Naive thymus-derived CD4-positive, alpha-beta T cell (primary cell): ENCODE data around the gene MUSTN1. TPM values are rescaled to one million over a fixed set of nuclear protein-coding genes. Genes with fewer than 3 reads are reported as not detected.

ENCODE experiments used
- ATAC-seq: fragments of 150-1000 bp; cut with Tn5 transposase; 2 replicates; pipeline ENCODE4 v1.10.0; 2021; ENCODE audit warnings: mild to moderate bottlenecking, moderate library complexity
- CTCF ChIA-PET: fragments of 350-600 bp; sonication (Branson Sonifier 250); formaldehyde crosslinking; loops from one replicate; lab custom pipeline; 2021; ENCODE audit warnings: antibody characterized with exemption; lab: Charles Lee
- POLR2A ChIA-PET: fragments of 350-600 bp; sonication (Branson Sonifier 250); formaldehyde crosslinking; loops from one replicate; lab custom pipeline; 2021; ENCODE audit warnings: antibody characterized with exemption, inconsistent platforms; lab: Charles Lee
- DNase-seq, 9 donors: peaks; one replicate each; pipeline versions ENCODE4 v3.0.0 to v3.0.0-alpha.2; 2020 to 2022; ENCODE audit warnings: mixed read lengths in 1 of 9
- H3K27ac ChIP-seq: one replicate; pipeline ENCODE4 v1.7.0; 2013; ENCODE audit warnings: mild to moderate bottlenecking, low read depth, low read length, moderate library complexity
- H3K27me3 ChIP-seq, 2 donors: one replicate each; pipeline ENCODE4 v1.7.0; 2013; ENCODE audit warnings: low read length in 2 of 2, mild to moderate bottlenecking in 2 of 2, moderate library complexity in 2 of 2; ENCODE audit not compliant: control insufficient read depth in 2 of 2, insufficient read depth in 2 of 2
- H3K36me3 ChIP-seq, 3 experiments: 1 replicate in 2 of 3; 2 replicates in 1 of 3; pipeline ENCODE4 v1.7.0; 2013; ENCODE audit warnings: low read length in 3 of 3, mild to moderate bottlenecking in 3 of 3, moderate library complexity in 1 of 3; ENCODE audit not compliant: insufficient read depth in 3 of 3, control insufficient read depth in 2 of 3
- H3K4me1 ChIP-seq, 2 donors: one replicate each; pipeline ENCODE4 v1.7.0; 2013; ENCODE audit warnings: low read length in 2 of 2, mild to moderate bottlenecking in 2 of 2, moderate library complexity in 1 of 2; ENCODE audit not compliant: control insufficient read depth in 2 of 2, insufficient read depth in 2 of 2
- H3K4me3 ChIP-seq: 2 replicates; pipeline ENCODE4 v1.7.0; 2013; ENCODE audit warnings: mild to moderate bottlenecking, low read length
- H3K9me3 ChIP-seq, 3 experiments: 1 replicate in 2 of 3; 2 replicates in 1 of 3; pipeline ENCODE4 v1.7.0; 2013; ENCODE audit warnings: low read length in 3 of 3; ENCODE audit not compliant: control insufficient read depth in 2 of 3
- H3K27ac Mint-ChIP-seq, 9 donors: one replicate each; pipeline ENCODE4 v1.8.0; 2020 to 2022; ENCODE audit warnings: mixed read lengths in 9 of 9, mild to moderate bottlenecking in 8 of 9, moderate library complexity in 5 of 9, inconsistent platforms in 2 of 9
- H3K27me3 Mint-ChIP-seq, 5 donors: one replicate each; pipeline ENCODE4 v1.8.0; 2021 to 2022; ENCODE audit warnings: mixed read lengths in 5 of 5, mild to moderate bottlenecking in 1 of 5
- H3K36me3 Mint-ChIP-seq, 5 donors: one replicate each; pipeline ENCODE4 v1.8.0; 2020 to 2022; ENCODE audit warnings: mixed read lengths in 5 of 5, mild to moderate bottlenecking in 3 of 5, inconsistent platforms in 1 of 5
- H3K4me1 Mint-ChIP-seq, 7 donors: one replicate each; pipeline ENCODE4 v1.8.0; 2020 to 2022; ENCODE audit warnings: mixed read lengths in 7 of 7, mild to moderate bottlenecking in 3 of 7, inconsistent platforms in 1 of 7
- H3K4me3 Mint-ChIP-seq, 10 donors: one replicate each; pipeline ENCODE4 v1.8.0; 2020 to 2022; ENCODE audit warnings: mild to moderate bottlenecking in 10 of 10, mixed read lengths in 10 of 10, moderate library complexity in 6 of 10, inconsistent platforms in 2 of 10
- H3K9me3 Mint-ChIP-seq, 11 donors: one replicate each; pipeline ENCODE4 v1.8.0; 2020 to 2022; ENCODE audit warnings: mixed read lengths in 11 of 11, mild to moderate bottlenecking in 4 of 11, inconsistent platforms in 1 of 11, moderate library complexity in 1 of 11
- intact Hi-C, 2 donors: fragments of 100-400 bp; cut with micrococcal nuclease; formaldehyde crosslinking; loops; one replicate each; pipeline ENCODE4 v1.15.1; 2023
- polyA plus RNA-seq, 2 donors: library from polyadenylated mRNA; unstranded; fragments of 300-500 nt; fragmentation: Illumina TruSeq; gene quantifications; one replicate each; pipeline ENCODE4 v1.2.3, GENCODE V29; 2021
- total RNA-seq, 6 experiments: library from RNA in 5 of 6; stranded (reverse) in 5 of 6; gene quantifications; 1 replicate in 5 of 6; 2 replicates in 1 of 6; pipeline ENCODE4 v1.2.3 and lab custom pipeline; 2021 to 2026

MUSTN1 gene
- total and polyA plus RNA-seq, 7 experiments from 2014 or later, result 0.76 to 10.0 (median 2.6) TPM; not detected in 2

DNA sequence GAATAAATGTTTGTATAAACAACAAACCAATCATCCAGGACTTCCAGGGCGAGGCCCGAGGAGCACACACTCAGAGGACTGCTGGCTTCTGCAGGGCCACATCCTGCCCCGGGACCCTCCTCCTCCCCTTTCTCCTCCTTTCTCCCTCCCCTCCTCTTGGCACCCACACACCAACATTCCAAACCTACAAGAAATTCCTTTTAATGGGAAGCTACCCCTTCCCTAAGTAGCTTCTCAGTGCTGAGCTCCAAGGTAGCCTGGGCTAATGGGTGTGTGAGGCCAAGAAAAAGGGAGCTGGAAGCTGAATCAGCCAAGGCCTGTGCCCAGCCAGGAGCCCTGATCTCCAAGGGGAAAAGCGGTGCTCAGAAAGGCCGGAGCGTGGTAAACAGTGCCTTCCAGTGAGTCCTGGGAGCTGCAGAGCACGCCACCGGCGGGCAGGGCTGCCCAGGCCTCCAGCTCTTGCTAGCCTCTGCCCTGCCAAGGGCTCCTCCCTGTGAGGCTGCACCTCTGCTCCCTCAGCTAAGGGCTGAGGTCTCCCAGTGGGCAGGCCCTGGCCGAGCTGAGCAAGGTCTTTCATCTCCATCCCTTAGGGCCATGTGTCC lies 36.3 kb downstream of the MUSTN1 start:
- H3K9me3 Mint-ChIP-seq, result no peaks in the 10 kb centered on the region
- H3K4me1 Mint-ChIP-seq, result peaks cover 0 to 8% (median 0%) of the 10 kb centered on the region in 7 donors
- ATAC-seq (no peak), DNase-seq (no peak)
- no peak overlapping the region for H3K4me3 Mint-ChIP-seq
- ChIA-PET POLR2A (no interaction called here), CTCF (no interaction called here)
- no peak overlapping the region for H3K27ac ChIP-seq
- no peaks in the 10 kb centered on the region for H3K36me3 ChIP-seq
- H3K4me3 ChIP-seq, result no peak overlapping the region
- H3K27ac Mint-ChIP-seq, result no peak overlapping the region
- no peaks in the 10 kb centered on the region for H3K36me3 Mint-ChIP-seq
- intact Hi-C loops, result loop anchor here in 1 of 2 donors (2.0 kb wide), 1 partner anchor 56 kb away; no protein-coding TSS in a partner anchor
- H3K27me3 Mint-ChIP-seq, result peaks cover 0 to 5% (median 0%) of the 10 kb centered on the region in 5 donors
- H3K4me1 ChIP-seq, result no peaks in the 10 kb centered on the region
- H3K9me3 ChIP-seq, result no peaks in the 10 kb centered on the region
- no peaks in the 10 kb centered on the region for H3K27me3 ChIP-seq

DNA sequence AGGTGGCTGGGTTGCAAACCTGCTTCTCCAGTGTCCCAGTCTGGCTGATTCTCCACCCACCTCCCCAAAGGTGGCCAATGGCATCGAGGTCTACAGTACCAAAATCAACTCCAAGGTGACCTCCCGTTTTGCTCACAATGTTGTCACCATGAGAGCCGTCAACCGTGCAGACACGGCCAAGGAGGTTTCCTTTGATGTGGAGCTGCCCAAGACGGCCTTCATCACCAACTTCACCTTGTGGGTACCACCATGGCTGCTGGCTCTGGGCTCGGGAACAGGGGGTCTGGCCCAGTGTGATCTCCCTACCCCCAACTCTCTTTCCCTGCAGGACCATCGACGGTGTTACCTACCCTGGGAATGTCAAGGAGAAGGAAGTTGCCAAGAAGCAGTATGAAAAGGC lies 38.4 kb downstream of the MUSTN1 start:
- H3K4me1 Mint-ChIP-seq, result peaks cover 0 to 8% (median 0%) of the 10 kb centered on the region in 7 donors
- Histone ChIP-seq H3K4me3 (no peak overlapping the region), H3K9me3 (no peaks in the 10 kb centered on the region), H3K4me1 (no peaks in the 10 kb centered on the region), H3K27me3 (no peaks in the 10 kb centered on the region), H3K36me3 (no peaks in the 10 kb centered on the region), H3K27ac (no peak overlapping the region)
- no peak overlapping the region for H3K27ac Mint-ChIP-seq
- no peak overlapping the region for H3K4me3 Mint-ChIP-seq
- intact Hi-C loops, result no loop called here
- no peaks in the 10 kb centered on the region for H3K36me3 Mint-ChIP-seq
- ChIA-PET CTCF (no interaction called here), POLR2A (no interaction called here)
- ATAC-seq (no peak), DNase-seq (no peak)
- H3K27me3 Mint-ChIP-seq, result peaks cover 0 to 5% (median 0%) of the 10 kb centered on the region in 5 donors
- no peaks in the 10 kb centered on the region for H3K9me3 Mint-ChIP-seq

GRCh38 chr3:52795298-52795900 lies 39.4 kb downstream of the MUSTN1 start:
- peaks cover 0 to 5% (median 0%) of the 10 kb centered on the region in 5 donors for H3K27me3 Mint-ChIP-seq

GRCh38 chr3:52794612-52795099 lies 40.2 kb downstream of the MUSTN1 start, which contains the start of gene ITIH3:
Gene ITIH3, plus strand, starts transcription at chr3:52794796. Its CDS starts 8 bp downstream, at chr3:52794804.
- Histone ChIP-seq H3K36me3 (no peaks in the 10 kb centered on the region), H3K27me3 (no peaks in the 10 kb centered on the region), H3K27ac (no peak within 1 kb of the TSS), H3K9me3 (no peaks in the 10 kb centered on the region), H3K4me3 (no peak within 1 kb of the TSS), H3K4me1 (no peaks in the 10 kb centered on the region)
- DNase-seq (no peak), ATAC-seq (no peak)
- intact Hi-C loops, result no loop called here
- ChIA-PET CTCF (no interaction called here), POLR2A (no interaction called here)
- peak within 1 kb of the TSS in 1 of 9 donors; percentile 43 for H3K27ac Mint-ChIP-seq
- H3K27me3 Mint-ChIP-seq, result peaks cover 0 to 5% (median 0%) of the 10 kb centered on the region in 5 donors
- H3K4me1 Mint-ChIP-seq, result peaks cover 0 to 8% (median 0%) of the 10 kb centered on the region in 7 donors
- H3K9me3 Mint-ChIP-seq, result no peaks in the 10 kb centered on the region
- H3K4me3 Mint-ChIP-seq, result no peak within 1 kb of the TSS
- H3K36me3 Mint-ChIP-seq, result no peaks in the 10 kb centered on the region

More at GRCh38 chr3:52795298-52795900, 39.4 kb downstream of the MUSTN1 start:
- no peaks in the 10 kb centered on the region for H3K9me3 Mint-ChIP-seq
- CTCF ChIA-PET, result no interaction called here
- no peak overlapping the region for H3K4me3 Mint-ChIP-seq
- Histone ChIP-seq H3K27ac (no peak overlapping the region), H3K4me3 (no peak overlapping the region), H3K36me3 (no peaks in the 10 kb centered on the region), H3K27me3 (no peaks in the 10 kb centered on the region), H3K4me1 (no peaks in the 10 kb centered on the region), H3K9me3 (no peaks in the 10 kb centered on the region)
- intact Hi-C loops, result no loop called here
- ATAC-seq (no peak), DNase-seq (no peak)
- peaks cover 0 to 8% (median 0%) of the 10 kb centered on the region in 7 donors for H3K4me1 Mint-ChIP-seq
- POLR2A ChIA-PET, result no interaction called here
- no peak overlapping the region for H3K27ac Mint-ChIP-seq
- no peaks in the 10 kb centered on the region for H3K36me3 Mint-ChIP-seq

DNA sequence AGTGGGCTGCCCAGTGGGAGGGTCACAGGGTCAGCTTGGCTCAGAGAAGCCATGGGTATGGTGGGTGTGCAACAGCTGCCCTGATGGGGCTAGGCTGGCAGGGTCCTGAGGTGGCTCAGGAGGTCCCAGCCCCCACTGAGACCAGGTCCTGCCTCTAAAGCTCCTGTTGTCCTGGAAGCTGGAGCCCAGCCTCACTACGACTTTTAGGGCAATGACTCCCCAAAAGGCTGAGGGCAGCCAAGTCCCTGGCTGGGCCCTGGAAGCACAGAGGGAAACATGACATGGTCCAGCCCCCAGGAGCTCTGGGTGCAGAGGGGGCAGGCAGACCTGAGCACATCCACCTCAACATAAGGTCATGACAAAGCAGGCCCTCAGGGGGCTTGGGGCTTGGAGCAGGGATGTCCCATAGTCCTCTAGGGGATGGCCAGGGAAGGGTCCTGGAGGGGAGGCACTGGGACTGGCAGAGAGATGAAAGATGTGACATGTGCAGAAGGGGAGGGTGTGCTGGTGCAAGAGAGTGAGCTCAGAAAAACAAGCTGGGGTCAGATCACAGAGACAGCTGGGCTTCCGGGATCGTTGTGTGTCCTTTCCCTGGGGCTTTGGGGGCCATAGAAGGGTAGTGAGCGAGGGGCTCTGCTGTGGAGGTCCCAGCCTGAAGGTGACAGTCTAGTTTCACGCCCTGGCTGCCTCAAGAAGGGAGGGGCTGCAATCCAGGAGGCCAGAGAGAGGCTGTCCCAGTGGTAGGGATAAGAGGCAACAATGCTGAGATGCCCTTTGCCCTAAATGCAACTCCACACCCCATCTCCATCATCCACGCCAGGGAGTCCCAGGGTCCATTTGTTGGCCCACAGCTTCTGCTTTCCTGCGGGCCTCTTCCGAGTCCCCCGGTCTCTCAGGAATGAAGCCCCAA lies 40.9 kb downstream of the MUSTN1 start:
- no peak for ATAC-seq
- no peak for DNase-seq
- intact Hi-C loops, result no loop called here
- Mint-ChIP-seq H3K9me3 (no peaks in the 10 kb centered on the region), H3K36me3 (no peaks in the 10 kb centered on the region), H3K4me3 (no peak overlapping the region), H3K4me1 (peaks cover 0 to 4% (median 0%) of the 10 kb centered on the region in 7 donors), H3K27me3 (no peaks in the 10 kb centered on the region), H3K27ac (peak overlapping the region in 1 of 9 donors; percentile 43)
- H3K4me3 ChIP-seq, result no peak overlapping the region
- no peaks in the 10 kb centered on the region for H3K36me3 ChIP-seq
- no peaks in the 10 kb centered on the region for H3K9me3 ChIP-seq
- ChIA-PET POLR2A (no interaction called here), CTCF (no interaction called here)
- H3K27me3 ChIP-seq, result no peaks in the 10 kb centered on the region
- H3K27ac ChIP-seq, result no peak overlapping the region
- H3K4me1 ChIP-seq, result no peaks in the 10 kb centered on the region

DNA sequence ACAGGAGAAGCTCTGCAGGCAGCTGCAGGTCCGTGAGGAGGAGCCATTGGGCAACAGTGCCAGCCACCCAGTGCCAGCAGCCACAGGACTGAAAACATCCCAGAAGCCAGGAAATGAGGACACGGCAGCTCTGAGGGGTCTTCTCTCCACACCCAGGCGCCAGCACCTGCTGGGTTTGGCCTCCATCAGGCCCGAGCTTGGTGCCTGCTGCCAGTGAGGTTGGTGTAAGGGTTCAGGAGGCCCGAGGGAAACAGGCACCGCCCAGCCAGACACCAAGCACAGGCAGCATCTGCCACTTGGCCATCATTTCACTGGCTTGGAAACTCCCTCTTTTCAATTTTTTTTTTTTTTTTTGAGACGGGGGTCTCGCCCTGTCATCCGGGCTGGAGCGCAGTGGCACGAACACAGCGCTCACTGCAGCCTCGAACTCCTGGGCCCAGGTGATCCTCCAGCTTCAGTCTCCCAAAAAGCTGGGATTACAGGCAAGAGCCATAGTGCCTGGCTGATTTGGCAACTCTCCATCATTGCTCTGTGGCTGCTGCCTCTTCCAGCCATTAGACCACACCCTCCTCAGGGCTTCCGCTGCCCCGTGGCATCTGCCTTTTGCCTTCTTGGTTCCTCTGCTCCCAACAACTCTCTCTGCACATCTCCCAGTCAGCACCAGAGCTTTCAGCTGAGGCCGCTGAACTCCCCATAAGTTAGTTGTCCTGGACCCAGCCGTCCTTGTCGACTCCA lies 41.7 kb downstream of the MUSTN1 start:
- POLR2A ChIA-PET, result interaction anchor here (1.7 kb wide), 1 partner anchor 23 kb away, joined by 3 read pairs; the partner anchor contains the start of gene NEK4
- no peaks in the 10 kb centered on the region for H3K27me3 Mint-ChIP-seq
- peaks cover 0 to 4% (median 0%) of the 10 kb centered on the region in 7 donors for H3K4me1 Mint-ChIP-seq
- intact Hi-C loops, result no loop called here
- no peaks in the 10 kb centered on the region for H3K36me3 ChIP-seq
- no peak for ATAC-seq
- no peaks in the 10 kb centered on the region for H3K36me3 Mint-ChIP-seq
- H3K4me1 ChIP-seq, result no peaks in the 10 kb centered on the region
- H3K27ac Mint-ChIP-seq, result peak overlapping the region in 1 of 9 donors; percentile 64
- DNase-seq, result no peak
- no peak overlapping the region for H3K4me3 ChIP-seq
- no peak overlapping the region for H3K27ac ChIP-seq
- H3K27me3 ChIP-seq, result no peaks in the 10 kb centered on the region
- CTCF ChIA-PET, result no interaction called here
- H3K9me3 ChIP-seq, result no peaks in the 10 kb centered on the region
- H3K4me3 Mint-ChIP-seq, result no peak overlapping the region
- no peaks in the 10 kb centered on the region for H3K9me3 Mint-ChIP-seq
